GM03348 (cell line): ENCODE results near the gene TMEM239.

Experiments used
- DNase-seq: peaks from one replicate; pipeline ENCODE4 v3.0.0; 2012; ENCODE audit warnings: low spot score

The TMEM239 gene

GRCh38 chr20:2849529-2849928, 33.4 kb downstream of the TMEM239 start:
- DNase-seq = no peak

DNA sequence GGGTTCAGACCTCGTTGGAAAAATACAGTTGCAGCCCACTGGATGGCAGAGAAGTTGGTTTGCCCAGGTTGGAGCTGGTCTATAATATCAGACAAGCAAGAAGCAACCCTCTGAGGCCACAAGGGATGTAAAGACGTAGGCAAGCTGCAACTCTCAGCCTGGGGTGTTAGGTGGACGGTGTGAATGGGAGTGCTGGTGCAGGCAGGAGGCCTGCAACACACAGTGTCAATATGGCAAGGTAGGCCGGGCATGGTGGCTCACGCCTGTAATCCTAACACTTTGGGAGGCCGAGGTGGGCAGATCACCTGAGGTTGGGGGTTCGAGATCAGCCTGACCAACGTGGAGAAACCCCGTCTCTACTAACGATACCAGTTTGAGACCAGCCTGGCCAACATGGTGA, 34.9 kb downstream of the TMEM239 start:
- no peak for DNase-seq

DNA sequence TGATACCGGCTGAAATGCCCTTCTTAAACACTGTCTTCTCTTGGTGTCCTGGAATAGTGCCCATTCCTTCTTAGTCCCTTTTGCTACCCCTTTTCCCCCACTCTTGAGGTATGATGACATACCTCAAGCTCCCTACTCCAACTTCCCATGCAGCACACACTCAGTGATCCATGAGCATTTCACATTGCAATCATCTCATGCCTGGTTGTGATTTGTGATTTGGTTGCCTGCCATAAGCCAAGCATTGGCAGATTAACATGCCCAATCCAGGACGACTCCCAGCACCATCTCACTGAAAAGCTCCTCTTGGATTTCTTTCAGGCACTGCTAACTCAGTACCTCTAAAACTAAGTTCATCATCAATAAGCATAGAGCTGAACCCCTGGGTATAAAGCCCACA, 42.4 kb downstream of the TMEM239 start:
- DNase-seq = no peak

- peak; percentile 74 for DNase-seq
Measured at GRCh38 chr20:2859330-2860121, 43.4 kb downstream of the TMEM239 start.

DNA sequence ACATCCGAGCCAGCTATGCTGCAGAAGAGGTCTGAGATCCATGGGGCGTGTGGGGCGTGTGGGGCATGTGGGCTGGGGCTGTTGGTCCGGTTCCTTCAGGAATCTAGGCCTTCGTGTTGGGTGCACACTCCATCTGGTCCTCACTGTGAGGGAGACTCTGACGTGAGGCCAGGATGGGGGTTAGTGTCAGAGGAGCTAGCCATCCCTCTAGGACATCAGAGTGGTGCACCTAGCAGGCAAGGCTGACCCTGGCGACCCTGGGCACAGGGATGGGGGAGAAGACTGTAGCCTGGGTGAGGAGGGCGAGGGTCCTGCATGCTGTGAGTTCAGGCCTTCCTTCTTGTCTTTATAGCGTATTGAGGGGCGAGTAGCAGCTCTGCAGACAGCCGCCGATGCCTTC, 48.5 kb downstream of the TMEM239 start:
- DNase-seq = no peak

DNA sequence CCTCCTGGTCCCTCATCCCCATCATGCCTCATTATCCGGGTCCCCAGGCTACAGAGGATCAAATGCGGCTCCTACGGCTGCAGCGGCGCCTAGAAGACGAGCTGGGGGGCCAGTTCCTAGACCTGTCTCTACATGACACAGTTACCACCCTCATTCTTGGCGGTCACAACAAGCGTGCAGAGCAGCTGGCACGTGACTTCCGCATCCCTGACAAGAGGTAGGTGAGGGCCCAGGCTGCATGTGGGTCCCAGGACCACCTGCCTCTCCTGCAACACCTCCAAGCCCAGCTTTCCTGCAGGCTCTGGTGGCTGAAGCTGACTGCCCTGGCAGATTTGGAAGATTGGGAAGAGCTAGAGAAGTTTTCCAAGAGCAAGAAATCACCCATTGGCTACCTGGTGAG, 48.9 kb downstream of the TMEM239 start:
- no peak for DNase-seq

GRCh38 chr20:2865630-2866029, 49.5 kb downstream of the TMEM239 start:
- DNase-seq = no peak

GRCh38 chr20:2866236-2866635, 50.1 kb downstream of the TMEM239 start:
- no peak for DNase-seq

- no peak for DNase-seq
Measured at GRCh38 chr20:2867081-2867864, 51.1 kb downstream of the TMEM239 start.
